H1 (cell line): Measurements from ENCODE around the gene PAQR4. TPM values are rescaled to one million over a fixed set of nuclear protein-coding genes. Genes with fewer than 3 reads are reported as not detected.
A peak's percentile ranks its signal among the peaks of the same experiment; 100 is the strongest.

ENCODE experiments used
- CTCF ChIA-PET: fragments of 300-600 bp; sonication (Branson Sonifier 250); formaldehyde crosslinking; loops from one replicate; lab custom pipeline; 2021; ENCODE audit not compliant: partially characterized antibody; lab: Charles Lee
- POLR2A ChIA-PET: fragments of 300-600 bp; sonication (Branson Sonifier 250); formaldehyde crosslinking; loops from one replicate; lab custom pipeline; 2021; ENCODE audit warnings: inconsistent platforms; ENCODE audit not compliant: partially characterized antibody; lab: Charles Lee
- DNase-seq, 2 experiments: peaks; one replicate each; pipeline versions ENCODE4 v3.0.0 to v3.0.0-alpha.2; 2010 to 2022; ENCODE audit warnings: low spot score in 2 of 2, low read depth in 1 of 2, mixed read lengths in 1 of 2
- FAIRE-seq: peaks from 2 replicates; lab custom pipeline; 2011; peaks lifted over from hg19 to GRCh38; lab: Jason Lieb, UNC
- H2AFZ ChIP-seq: 2 replicates; pipeline ENCODE4 v1.8.1; 2012; ENCODE audit warnings: low read length, inconsistent platforms
- H2AK5ac ChIP-seq: 2 replicates; pipeline ENCODE4 v1.6.1; 2013; ENCODE audit warnings: low read depth, low read length
- H2BK120ac ChIP-seq: replicated peaks from 2 replicates; pipeline ENCODE3; 2013; ENCODE audit warnings: low read depth, low read length, inconsistent platforms
- H2BK12ac ChIP-seq: 2 replicates; pipeline ENCODE4 v1.6.1; 2013; ENCODE audit warnings: low read depth, low read length
- H2BK15ac ChIP-seq: 2 replicates; pipeline ENCODE4 v1.6.1; 2013; ENCODE audit warnings: low read length
- H2BK20ac ChIP-seq: 2 replicates; pipeline ENCODE4 v1.6.1; 2013; ENCODE audit warnings: low read length
- H2BK5ac ChIP-seq: 2 replicates; pipeline ENCODE4 v1.6.1; 2013; ENCODE audit warnings: low read depth, low read length
- H3K14ac ChIP-seq: 2 replicates; pipeline ENCODE4 v1.6.1; 2013; ENCODE audit warnings: inconsistent platforms; ENCODE audit not compliant: insufficient read length
- H3K18ac ChIP-seq: 2 replicates; pipeline ENCODE4 v1.6.1; 2013; ENCODE audit warnings: low read length; ENCODE audit errors: extremely low read depth
- H3K23ac ChIP-seq: 2 replicates; pipeline ENCODE4 v1.6.1; 2013; ENCODE audit warnings: inconsistent platforms; ENCODE audit not compliant: insufficient read length
- H3K23me2 ChIP-seq: 2 replicates; pipeline ENCODE4 v1.6.1; 2013; ENCODE audit warnings: low read depth, low read length
- H3K27ac ChIP-seq: 2 replicates; pipeline ENCODE4 v1.6.1; 2011; ENCODE audit warnings: low read depth, low read length, inconsistent platforms
- H3K27me3 ChIP-seq, 4 experiments: replicated peaks in 1 of 4; 1 replicate in 1 of 4; 2 replicates in 3 of 4; pipeline versions ENCODE4 v1.6.1 to v1.8.1; 2011 to 2013; ENCODE audit warnings: low read length in 3 of 4, mild to moderate bottlenecking in 3 of 4, inconsistent platforms in 2 of 4, mixed read lengths in 2 of 4, moderate library complexity in 1 of 4; ENCODE audit not compliant: control insufficient read depth in 3 of 4, insufficient read depth in 3 of 4; ENCODE audit errors: extremely low read depth in 1 of 4
- H3K36me3 ChIP-seq, 4 experiments: 2 replicates each; pipeline versions ENCODE4 v1.6.1 to v1.8.1; 2011 to 2013; ENCODE audit warnings: mild to moderate bottlenecking in 4 of 4, low read length in 3 of 4, moderate library complexity in 2 of 4, control low read depth in 1 of 4, inconsistent platforms in 1 of 4; ENCODE audit not compliant: insufficient read depth in 4 of 4, control insufficient read depth in 2 of 4
- H3K4ac ChIP-seq: replicated peaks from 2 replicates; pipeline ENCODE3; 2013; ENCODE audit warnings: low read length, low read depth, mixed read lengths, inconsistent platforms; ENCODE audit not compliant: insufficient read length
- H3K4me1 ChIP-seq, 4 experiments: replicated peaks in 1 of 4; 1 replicate in 1 of 4; 2 replicates in 3 of 4; pipeline versions ENCODE4 v1.6.1 to v1.8.1; 2011 to 2013; ENCODE audit warnings: low read length in 3 of 4, inconsistent platforms in 2 of 4, mixed read lengths in 1 of 4; ENCODE audit not compliant: insufficient read depth in 4 of 4, control insufficient read depth in 3 of 4
- H3K4me2 ChIP-seq, 2 experiments: 2 replicates each; pipeline versions ENCODE4 v1.6.1 to v1.8.1; 2011 to 2013; ENCODE audit warnings: low read depth in 2 of 2, low read length in 2 of 2, control low read depth in 1 of 2, inconsistent platforms in 1 of 2, mild to moderate bottlenecking in 1 of 2; ENCODE audit not compliant: insufficient read depth in 1 of 2
- H3K4me3 ChIP-seq, 4 experiments: fragments of 200-600, 300-600 bp in 1 of 4; sonication (generic), shearing (Covaris generic), sonication (Bioruptor Twin) in 1 of 4; 2 replicates each; pipeline versions ENCODE4 v1.5.1 to v1.8.1; 2011 to 2016; ENCODE audit warnings: low read length in 4 of 4, low read depth in 3 of 4, control low read depth in 2 of 4, inconsistent platforms in 2 of 4, mild to moderate bottlenecking in 2 of 4, mixed read lengths in 1 of 4, moderate library complexity in 1 of 4; ENCODE audit not compliant: insufficient read depth in 2 of 4; ENCODE audit errors: extremely low read depth in 1 of 4
- H3K56ac ChIP-seq: replicated peaks from 2 replicates; pipeline ENCODE3; 2013; ENCODE audit warnings: low read depth, mild to moderate bottlenecking, mixed read lengths, low read length, inconsistent platforms; ENCODE audit not compliant: insufficient read length
- H3K79me1 ChIP-seq: 2 replicates; pipeline ENCODE4 v1.6.1; 2013; ENCODE audit warnings: low read depth, low read length, control low read depth
- H3K79me2 ChIP-seq, 2 experiments: 2 replicates each; pipeline versions ENCODE4 v1.6.1 to v1.8.1; 2012 to 2013; ENCODE audit warnings: low read length in 2 of 2, mild to moderate bottlenecking in 2 of 2, inconsistent platforms in 1 of 2; ENCODE audit not compliant: insufficient read depth in 2 of 2, control insufficient read depth in 1 of 2
- H3K9ac ChIP-seq, 4 experiments: replicated peaks in 1 of 4; 1 replicate in 1 of 4; 2 replicates in 3 of 4; pipeline versions ENCODE4 v1.6.1 to v1.8.1; 2011 to 2013; ENCODE audit warnings: low read depth in 3 of 4, low read length in 3 of 4, control low read depth in 2 of 4, mild to moderate bottlenecking in 2 of 4, moderate library complexity in 2 of 4, inconsistent platforms in 1 of 4; ENCODE audit errors: extremely low read depth in 1 of 4
- H3K9me3 ChIP-seq, 2 experiments: 2 replicates each; pipeline versions ENCODE4 v1.6.1 to v1.8.1; 2012 to 2013; ENCODE audit warnings: mild to moderate bottlenecking in 2 of 2, moderate library complexity in 2 of 2, control low read depth in 1 of 2, inconsistent platforms in 1 of 2, low read depth in 1 of 2, low read length in 1 of 2, mixed read lengths in 1 of 2; ENCODE audit not compliant: insufficient read depth in 2 of 2
- H4K20me1 ChIP-seq, 2 experiments: replicated peaks in 1 of 2; 2 replicates each; pipeline versions ENCODE3 to v1.8.1; 2011 to 2013; ENCODE audit warnings: inconsistent platforms in 2 of 2, low read length in 2 of 2, mild to moderate bottlenecking in 1 of 2; ENCODE audit not compliant: insufficient read depth in 2 of 2, control insufficient read depth in 1 of 2
- H4K5ac ChIP-seq: 2 replicates; pipeline ENCODE4 v1.6.1; 2013; ENCODE audit warnings: low read length, low read depth, mixed read lengths, inconsistent platforms; ENCODE audit not compliant: insufficient read length
- H4K8ac ChIP-seq: 2 replicates; pipeline ENCODE4 v1.8.0; 2013; ENCODE audit warnings: mild to moderate bottlenecking, moderate library complexity, low read length, inconsistent platforms; ENCODE audit not compliant: insufficient read depth; ENCODE audit errors: extremely low read depth
- H4K91ac ChIP-seq: replicated peaks from 2 replicates; pipeline ENCODE3; 2013; ENCODE audit warnings: low read length, mixed read lengths, inconsistent platforms; ENCODE audit not compliant: insufficient read length
- POLR2A ChIP-seq, 2 experiments: IDR thresholded peaks; 1 replicate in 1 of 2; 2 replicates in 1 of 2; pipeline ENCODE4 v1.6.1; 2011; ENCODE audit warnings: low read depth in 2 of 2, low read length in 2 of 2, mild to moderate bottlenecking in 2 of 2; ENCODE audit errors: control extremely low read depth in 1 of 2
- POLR2AphosphoS5 ChIP-seq: IDR thresholded peaks from 2 replicates; pipeline ENCODE4 v1.6.1; 2011; ENCODE audit warnings: low read depth, low read length
- TBP ChIP-seq: IDR thresholded peaks from 2 replicates; pipeline ENCODE4 v1.6.1; 2011; ENCODE audit warnings: low read depth, low read length, improper control_type of control experiment
- WGBS, 2 experiments: shearing (Covaris generic) in 1 of 2; methylation state at CpG; one replicate each; pipeline versions ENCODE4 v1.1.6 to v1.1.7; 2013 to 2015; ENCODE audit warnings: low lambda C conversion rate in 2 of 2, mixed read lengths in 2 of 2, inconsistent platforms in 1 of 2, low coverage in 1 of 2, missing lambda C conversion rate in 1 of 2; ENCODE audit not compliant: insufficient replicate concordance in 2 of 2, insufficient coverage in 1 of 2, insufficient read length in 1 of 2; ENCODE audit errors: extremely low coverage in 1 of 2, missing lambda C conversion rate in 1 of 2; 5-methylcytosine and 5-hydroxymethylcytosine counted together
- polyA plus RNA-seq, 7 experiments: library from polyadenylated mRNA; depleted of rRNA in 3 of 7; stranded (reverse) in 5 of 7; unstranded in 2 of 7; fragments of >200 nt in 5 of 7; fragments of 200-250 nt in 2 of 7; gene quantifications; 1 replicate in 5 of 7; 2 replicates in 1 of 7; 4 replicates in 1 of 7; pipeline versions ENCODE4 v1.2.1 to v1.2.3, GENCODE V29; 2011 to 2013; ENCODE audit warnings: missing spikeins in 2 of 7, mixed read lengths in 2 of 7
- total RNA-seq: library from RNA; stranded (reverse); fragmentation: NEBNext Ultra II Directional; extraction: Animal tissue kit (Norgen Biotek cat#: 25700); gene quantifications from 2 replicates; pipeline ENCODE4 v1.2.1, GENCODE V29; 2021

The PAQR4 gene
- total and polyA plus RNA-seq, 2 of the 8 experiments (the other 6 are each of a cell fraction or from before 2014, with no cell fraction given): 28.2 to 34.6 TPM

- H3K4me3 ChIP-seq: 0 out of 8 replicates have a peak overlapping the region, but pooled peaks of 1 of the 4 experiments have one; percentile 5
- TF ChIP-seq POLR2A (IDR thresholded peaks at IDR 0.05; ENCODE audit: control extremely low read depth in 1 of 2, low read depth in 2 of 2, low read length in 2 of 2) (peak in 1 of 2 experiments; percentile 44; a peak in 1 of 3 replicates), POLR2AphosphoS5 (0 out of 2 replicates have a peak, but pooled peaks have one; percentile 30), TBP (no peak)
- no peak for FAIRE-seq
These were observed 45.8 kb downstream of the PAQR4 start for GRCh38 chr16:3014971-3015370.

More at GRCh38 chr16:3014971-3015370, 45.8 kb downstream of the PAQR4 start:
- peaks cover 6 to 20% (median 12%) of the 10 kb centered on the region in 4 experiments; a peak in 7 of 8 replicates for H3K36me3 ChIP-seq
- no peak overlapping the region for H2BK12ac ChIP-seq
- no peak for DNase-seq
- no peak overlapping the region for H3K27ac ChIP-seq
- no peak overlapping the region for H2BK120ac ChIP-seq
- ChIA-PET POLR2A (interaction anchor here (0.8 to 35.7 kb wide), 13 partner anchors 2 to 84 kb away, joined by 3 to 1808 read pairs (median 4); partner anchors contain the start of genes BICDL2, CLDN6, CLDN9 and HCFC1R1), CTCF (interaction anchor here (0.8 to 11.3 kb wide), 7 partner anchors 10 to 45 kb away, joined by 3 to 213 read pairs (median 4); no protein-coding TSS in a partner anchor)
- no peak overlapping the region for H4K5ac ChIP-seq
- peaks cover 11% of the 10 kb centered on the region; the same call in 1 of the 2 replicates for H3K79me1 ChIP-seq
- no peak overlapping the region for H3K56ac ChIP-seq
- 0 out of 2 replicates have a peak overlapping the region, but pooled peaks have one; percentile 61 for H2BK15ac ChIP-seq
- no peaks in the 10 kb centered on the region for H3K9me3 ChIP-seq
- H4K8ac ChIP-seq: no peak overlapping the region
- H3K18ac ChIP-seq: no peak overlapping the region
- H3K4ac ChIP-seq: no peak overlapping the region
- H3K27me3 ChIP-seq: no peaks in the 10 kb centered on the region; a peak in 1 of 7 replicates
- H2AK5ac ChIP-seq: no peak overlapping the region
- peaks cover 11 to 28% of the 10 kb centered on the region in 2 experiments for H3K79me2 ChIP-seq
- no peak overlapping the region for H4K91ac ChIP-seq
- no peak overlapping the region for H2BK5ac ChIP-seq
- H4K20me1 ChIP-seq: peaks cover 16 to 32% of the 10 kb centered on the region in 2 experiments
- peaks cover 22% of the 10 kb centered on the region for H3K23me2 ChIP-seq
- H2BK20ac ChIP-seq: no peak overlapping the region
- H3K14ac ChIP-seq: no peak overlapping the region
- H3K9ac ChIP-seq: no peak overlapping the region
- H3K4me2 ChIP-seq: peak overlapping the region in 1 of 2 experiments; percentile 80; a peak in 1 of 4 replicates
- 94% methylated on average over 6 of the region's 6 CpGs; no CpG with 5 or more reads in 1 of the 2 experiments for WGBS, 2 experiments
- H2AFZ ChIP-seq: no peak overlapping the region
- no peak overlapping the region for H3K23ac ChIP-seq
- H3K4me1 ChIP-seq: peaks cover 12 to 47% (median 41%) of the 10 kb centered on the region in 4 experiments
